Thoracic aorta (tissue), 2 donors: ENCODE data around the gene MACROH2A1. TPM values are rescaled to one million over a fixed set of nuclear protein-coding genes. Genes with fewer than 3 reads are reported as not detected.

Experiments
- ATAC-seq: fragments of 150-250 bp; one replicate; pipeline ENCODE4 v1.8.0; 2017; ENCODE audit warnings: low read depth; ENCODE audit not compliant: insufficient number of reproducible peaks, low FRiP score
- DNase-seq: peaks from one replicate; pipeline ENCODE4 v3.0.0-alpha.2; 2020; ENCODE audit warnings: low spot score
- H3K27ac ChIP-seq, 2 donors: fragments of 200-600 bp; sonication (generic); 1 replicate in 1 of 2; 2 replicates in 1 of 2; pipeline ENCODE4 v1.5.1; 2016; ENCODE audit warnings: mild to moderate bottlenecking in 2 of 2, moderate library complexity in 2 of 2
- H3K27me3 ChIP-seq: fragments of 200-600 bp; sonication (generic); replicated peaks from 2 replicates; pipeline ENCODE4 v1.6.0; 2016; ENCODE audit warnings: mild to moderate bottlenecking; ENCODE audit not compliant: insufficient read depth
- H3K36me3 ChIP-seq: fragments of 200-600 bp; sonication (generic); one replicate; pipeline ENCODE4 v1.5.1; 2016
- H3K4me1 ChIP-seq, 2 donors: fragments of 200-600 bp; sonication (generic); 1 replicate in 1 of 2; 2 replicates in 1 of 2; pipeline versions ENCODE4 v1.5.1 to v1.6.0; 2016; ENCODE audit warnings: low read depth in 2 of 2, mild to moderate bottlenecking in 1 of 2; ENCODE audit not compliant: control insufficient read depth in 1 of 2
- H3K4me3 ChIP-seq: fragments of 200-600 bp; sonication (generic); 2 replicates; pipeline ENCODE4 v1.5.1; 2016; ENCODE audit warnings: mild to moderate bottlenecking
- H3K9me3 ChIP-seq: fragments of 200-600 bp; sonication (generic); 2 replicates; pipeline ENCODE4 v1.5.1; 2016
- CTCF ChIP-seq: fragments of 200-600 bp; sonication (generic); IDR thresholded peaks from one replicate; pipeline ENCODE4 v1.5.1; 2019; ENCODE audit warnings: antibody characterized with exemption
- total RNA-seq, 2 donors: library from RNA; depleted of rRNA; stranded (reverse); fragments of >200 nt; gene quantifications; one replicate each; pipeline versions ENCODE4 v1.1.0 to v1.2.3, GENCODE V29; 2016

The MACROH2A1 gene
- total RNA-seq, 2 donors from 2014 or later: 153 to 192 TPM

- no peak overlapping the region for H3K27ac ChIP-seq
- no peaks in the 10 kb centered on the region for H3K27me3 ChIP-seq
- no peak overlapping the region for H3K4me3 ChIP-seq
- no peaks in the 10 kb centered on the region for H3K36me3 ChIP-seq
- DNase-seq (no peak), ATAC-seq (no peak)
- TF ChIP-seq CTCF: no peak
- no peaks in the 10 kb centered on the region for H3K9me3 ChIP-seq
- peaks cover 24 to 38% of the 10 kb centered on the region in 2 donors for H3K4me1 ChIP-seq
Observed at GRCh38 chr5:135396459-135397055, 2.5 kb downstream of the MACROH2A1 start.

DNA sequence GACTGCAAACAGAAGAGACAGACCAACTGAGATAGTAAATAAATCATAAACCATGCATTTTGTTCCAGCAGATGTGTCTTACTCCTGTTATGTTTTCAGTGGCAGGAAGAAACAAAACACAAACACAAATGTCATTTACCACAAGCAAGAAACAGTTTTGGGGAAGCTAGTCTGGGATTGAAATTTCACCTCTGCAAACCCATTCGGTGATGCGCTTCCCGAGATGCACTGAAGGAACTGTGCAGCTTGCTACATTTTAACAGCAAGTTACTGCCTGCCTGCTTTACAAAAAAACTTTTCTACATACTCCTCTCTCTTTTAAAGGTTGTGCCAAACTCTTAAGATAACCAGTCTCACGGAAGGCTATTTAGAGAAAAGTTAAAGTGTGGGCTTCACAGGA, 3.2 kb downstream of the MACROH2A1 start:
- H3K27me3 ChIP-seq: no peaks in the 10 kb centered on the region
- H3K27ac ChIP-seq: no peak overlapping the region
- no peak for ATAC-seq
- H3K4me1 ChIP-seq: peaks cover 24 to 44% of the 10 kb centered on the region in 2 donors
- no peak for DNase-seq
- no peaks in the 10 kb centered on the region for H3K36me3 ChIP-seq
- H3K9me3 ChIP-seq: no peaks in the 10 kb centered on the region
- no peak overlapping the region for H3K4me3 ChIP-seq
- TF ChIP-seq CTCF: no peak

- no peak for TF ChIP-seq CTCF
- Histone ChIP-seq H3K4me3 (no peak overlapping the region), H3K27ac (no peak overlapping the region), H3K27me3 (no peaks in the 10 kb centered on the region), H3K4me1 (peaks cover 24 to 44% of the 10 kb centered on the region in 2 donors), H3K9me3 (no peaks in the 10 kb centered on the region), H3K36me3 (no peaks in the 10 kb centered on the region)
- DNase-seq (no peak), ATAC-seq (no peak)
Observed at GRCh38 chr5:135395451-135395850, 3.6 kb downstream of the MACROH2A1 start.

DNA sequence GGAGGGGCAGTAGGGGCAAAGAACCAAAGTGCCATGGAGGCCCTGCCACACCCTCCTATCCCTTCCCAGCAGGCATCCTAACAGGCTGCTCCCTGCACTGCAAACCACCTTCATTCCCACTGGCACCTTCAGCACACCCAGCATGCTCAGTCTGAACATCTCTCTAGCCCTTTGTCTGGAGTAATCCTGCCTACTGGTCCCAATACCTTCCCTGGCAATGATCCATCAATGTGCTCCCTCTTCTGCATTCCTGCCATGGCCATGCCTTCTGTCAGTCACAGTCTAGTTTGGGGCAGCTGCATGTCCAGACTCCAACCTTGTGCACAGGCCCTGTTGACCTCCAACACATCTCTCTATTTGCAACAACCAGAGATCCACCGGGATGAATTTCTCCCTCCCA, 4.9 kb downstream of the MACROH2A1 start:
- H3K27ac ChIP-seq: peak overlapping the region in 1 of 2 donors; percentile 16
- no peak for DNase-seq
- H3K27me3 ChIP-seq: no peaks in the 10 kb centered on the region
- H3K4me1 ChIP-seq: peaks cover 20 to 44% of the 10 kb centered on the region in 2 donors
- no peaks in the 10 kb centered on the region for H3K9me3 ChIP-seq
- TF ChIP-seq CTCF: no peak
- H3K36me3 ChIP-seq: peaks cover 3% of the 10 kb centered on the region
- ATAC-seq: no peak
- H3K4me3 ChIP-seq: no peak overlapping the region

- TF ChIP-seq CTCF: no peak
- H3K27ac ChIP-seq: peak overlapping the region in 1 of 2 donors; percentile 16
- DNase-seq: no peak
- ATAC-seq: no peak
- H3K36me3 ChIP-seq: peaks cover 6% of the 10 kb centered on the region
- no peak overlapping the region for H3K4me3 ChIP-seq
- H3K4me1 ChIP-seq: peaks cover 20 to 44% of the 10 kb centered on the region in 2 donors
- H3K27me3 ChIP-seq: no peaks in the 10 kb centered on the region
- H3K9me3 ChIP-seq: no peaks in the 10 kb centered on the region
Observed at GRCh38 chr5:135393691-135394090, 5.3 kb downstream of the MACROH2A1 start.
